Glutamatergic neuron (in vitro differentiated cells): Measurements from ENCODE around the gene ACVRL1. TPM values are rescaled to one million over a fixed set of nuclear protein-coding genes. Genes with fewer than 3 reads are reported as not detected.

Experiments
- DNase-seq: peaks from one replicate; pipeline ENCODE4 v3.0.0; 2022
- H3K27ac Mint-ChIP-seq: one replicate; pipeline ENCODE4 v1.8.0; 2020; ENCODE audit warnings: mild to moderate bottlenecking, mixed read lengths, inconsistent platforms; ENCODE audit not compliant: unreplicated experiment
- H3K27me3 Mint-ChIP-seq: one replicate; pipeline ENCODE4 v1.8.0; 2020; ENCODE audit warnings: mild to moderate bottlenecking, moderate library complexity, mixed read lengths, inconsistent platforms; ENCODE audit not compliant: unreplicated experiment
- H3K36me3 Mint-ChIP-seq: one replicate; pipeline ENCODE4 v1.8.0; 2020; ENCODE audit warnings: mild to moderate bottlenecking, mixed read lengths, inconsistent platforms; ENCODE audit not compliant: unreplicated experiment
- H3K4me1 Mint-ChIP-seq: one replicate; pipeline ENCODE4 v1.8.0; 2020; ENCODE audit warnings: mild to moderate bottlenecking, low read depth, mixed read lengths, inconsistent platforms; ENCODE audit not compliant: unreplicated experiment
- H3K4me3 Mint-ChIP-seq: one replicate; pipeline ENCODE4 v1.8.0; 2020; ENCODE audit warnings: mild to moderate bottlenecking, mixed read lengths, inconsistent platforms; ENCODE audit not compliant: unreplicated experiment
- H3K9me3 Mint-ChIP-seq: one replicate; pipeline ENCODE4 v1.8.0; 2020; ENCODE audit warnings: mild to moderate bottlenecking, moderate library complexity, mixed read lengths, inconsistent platforms; ENCODE audit not compliant: unreplicated experiment
- CTCF ChIP-seq: fragments of 200-600 bp; sonication (generic); IDR thresholded peaks from one replicate; pipeline ENCODE4 v1.5.0; 2021; ENCODE audit not compliant: partially characterized antibody, unreplicated experiment
- total RNA-seq: library from RNA; stranded (reverse); fragmentation: NEBNext Ultra II Directional; extraction: Animal tissue kit (Norgen Biotek cat#: 25700); gene quantifications from one replicate; pipeline ENCODE4 v1.2.1, GENCODE V29; 2021; ENCODE audit not compliant: unreplicated experiment

Gene ACVRL1
- total RNA-seq, 1 donor from 2014 or later = 0.39 TPM

- H3K36me3 Mint-ChIP-seq = peaks cover 8% of the 10 kb centered on the region
- no peak within 1 kb of the TSS for H3K4me3 Mint-ChIP-seq
- peaks cover 3% of the 10 kb centered on the region for H3K27me3 Mint-ChIP-seq
- H3K9me3 Mint-ChIP-seq = peaks cover 3% of the 10 kb centered on the region
- peaks cover 6% of the 10 kb centered on the region for H3K4me1 Mint-ChIP-seq
- H3K27ac Mint-ChIP-seq = no peak within 1 kb of the TSS
- DNase-seq = peak; percentile 71
- TF ChIP-seq CTCF = no peak
These were observed 19.6 kb upstream of the ACVRL1 start, which contains the start of gene ANKRD33 for GRCh38 chr12:51887476-51888315. TSS of gene ANKRD33 (plus strand) at chr12:51888103. CDS start at chr12:51888187, 84 bp downstream.

- H3K4me3 Mint-ChIP-seq = no peak overlapping the region
- TF ChIP-seq CTCF = no peak
- peaks cover 6% of the 10 kb centered on the region for H3K4me1 Mint-ChIP-seq
- H3K27me3 Mint-ChIP-seq = peaks cover 3% of the 10 kb centered on the region
- peaks cover 8% of the 10 kb centered on the region for H3K36me3 Mint-ChIP-seq
- H3K27ac Mint-ChIP-seq = no peak overlapping the region
- peaks cover 3% of the 10 kb centered on the region for H3K9me3 Mint-ChIP-seq
- no peak for DNase-seq
These were observed 18.7 kb upstream of the ACVRL1 start for GRCh38 chr12:51888316-51889215.

GRCh38 chr12:51889216-51890132 lies 17.8 kb upstream of the ACVRL1 start:
- no peak overlapping the region for H3K4me3 Mint-ChIP-seq
- H3K27me3 Mint-ChIP-seq = peaks cover 3% of the 10 kb centered on the region
- peaks cover 6% of the 10 kb centered on the region for H3K4me1 Mint-ChIP-seq
- peaks cover 3% of the 10 kb centered on the region for H3K9me3 Mint-ChIP-seq
- peaks cover 8% of the 10 kb centered on the region for H3K36me3 Mint-ChIP-seq
- H3K27ac Mint-ChIP-seq = no peak overlapping the region
- no peak for DNase-seq
- peak; percentile 11 for TF ChIP-seq CTCF

- Mint-ChIP-seq H3K9me3 (peaks cover 1% of the 10 kb centered on the region), H3K36me3 (peaks cover 2% of the 10 kb centered on the region), H3K27ac (no peak overlapping the region), H3K4me1 (peaks cover 8% of the 10 kb centered on the region), H3K4me3 (no peak overlapping the region), H3K27me3 (peaks cover 3% of the 10 kb centered on the region)
- DNase-seq = no peak
- no peak for TF ChIP-seq CTCF
These were observed 17.2 kb upstream of the ACVRL1 start for GRCh38 chr12:51890133-51890464.
